Ovary (tissue), 3 donors: ENCODE results near the gene SCG5.

Experiments
- CTCF ChIP-seq, 3 donors: fragments of 450-650 bp in 2 of 3; fragments of 200-600 bp in 1 of 3; IDR thresholded peaks; one replicate each; pipeline versions ENCODE4 v1.5.1 to v1.8.0; 2016 to 2022; ENCODE audit warnings: antibody characterized with exemption in 3 of 3, mild to moderate bottlenecking in 1 of 3
- POLR2A ChIP-seq: fragments of 450-650 bp; IDR thresholded peaks from one replicate; pipeline ENCODE4 v1.6.1; 2017; ENCODE audit warnings: antibody characterized with exemption, mild to moderate bottlenecking, moderate library complexity
- donor health status: DM: no; HTN: no; CAD: no.

DNA sequence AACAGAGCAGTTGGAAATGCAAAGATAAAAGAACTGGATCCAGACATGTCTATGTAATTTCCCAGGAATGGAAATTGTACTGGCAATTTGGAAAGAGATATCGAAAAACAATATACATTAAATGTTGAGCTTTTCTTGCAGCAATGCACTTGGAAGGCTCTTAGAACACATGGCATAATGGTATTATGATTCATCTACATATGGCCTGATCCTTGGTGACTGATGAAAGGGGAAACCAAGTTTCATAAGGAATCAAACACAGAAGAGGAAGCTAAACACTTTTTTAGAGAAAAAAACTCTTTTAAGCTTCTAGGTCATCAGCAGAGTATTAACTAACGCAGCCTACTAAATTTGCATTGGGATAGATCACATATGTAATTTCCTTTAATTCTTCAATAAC lies 63.9 kb downstream of the SCG5 start:
- TF ChIP-seq POLR2A: no peak
- no peak for TF ChIP-seq CTCF (IDR thresholded peaks at IDR 0.05)
